ENCODE results near the gene GLRX5. TPM values are rescaled to one million over a fixed set of nuclear protein-coding genes. Genes with fewer than 3 reads are reported as not detected.
A peak's percentile ranks its signal among the peaks of the same experiment; 100 is the strongest.

GLRX5 gene
- total and polyA plus RNA-seq, 2 donors from 2014 or later: 46.7 to 124 TPM

DNA sequence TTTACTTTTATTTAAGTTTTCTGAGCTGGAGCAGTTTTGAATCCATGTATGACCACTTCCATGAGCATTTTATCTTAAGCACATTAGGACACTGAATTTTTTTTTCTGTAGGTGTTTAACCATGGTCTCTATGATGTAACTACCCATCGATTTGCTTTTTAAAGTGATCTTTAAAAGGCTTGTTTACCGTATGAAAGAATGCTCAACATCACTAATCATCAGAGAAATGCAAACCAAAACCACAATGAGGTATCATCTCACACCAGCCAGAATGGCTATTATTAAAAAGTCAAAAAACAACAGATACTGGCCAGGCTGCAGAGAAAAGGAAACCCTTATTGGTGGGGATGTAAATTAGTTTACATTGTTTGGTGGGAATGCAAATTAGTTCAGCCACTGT lies 23.0 kb downstream of the GLRX5 start:
- no peak for FAIRE-seq
- H3K4me3 ChIP-seq (ENCODE audit: low read length in 3 of 3): no peak overlapping the region
- no peaks in the 10 kb centered on the region for H3K27me3 ChIP-seq (ENCODE audit: control insufficient read depth, insufficient read depth, low read length)
- H3K9me3 ChIP-seq (ENCODE audit: control insufficient read depth in 2 of 3, insufficient read depth in 1 of 3, low read length in 3 of 3): no peaks in the 10 kb centered on the region
- no peak overlapping the region for H3K9ac ChIP-seq (ENCODE audit: low read length in 3 of 3)
- TF ChIP-seq CTCF (IDR thresholded peaks at IDR 0.05; ENCODE audit: borderline replicate concordance, extremely low read depth, insufficient read depth): no peak
- no peak overlapping the region for H3K27ac ChIP-seq (ENCODE audit: low read depth in 2 of 2, low read length in 2 of 2)
- no peak for DNase-seq
- no peaks in the 10 kb centered on the region for H3K36me3 ChIP-seq (ENCODE audit: control insufficient read depth in 2 of 3, insufficient read depth in 3 of 3, low read length in 3 of 3)
- intact Hi-C loops (cut with DNase I): no loop called here
- peaks cover 0 to 3% (median 0%) of the 10 kb centered on the region in 3 donors for H3K4me1 ChIP-seq (ENCODE audit: control insufficient read depth in 2 of 3, insufficient read depth in 2 of 3, low read depth in 1 of 3, low read length in 3 of 3)

- Histone ChIP-seq H3K9me3 (ENCODE audit: control insufficient read depth in 2 of 3, insufficient read depth in 1 of 3, low read length in 3 of 3) (no peaks in the 10 kb centered on the region), H3K9ac (ENCODE audit: low read length in 3 of 3) (no peak overlapping the region), H3K36me3 (ENCODE audit: control insufficient read depth in 2 of 3, insufficient read depth in 3 of 3, low read length in 3 of 3) (no peaks in the 10 kb centered on the region), H3K4me3 (ENCODE audit: low read length in 3 of 3) (no peak overlapping the region), H3K27ac (ENCODE audit: low read depth in 2 of 2, low read length in 2 of 2) (peak overlapping the region in 1 of 2 donors; percentile 10), H3K27me3 (ENCODE audit: control insufficient read depth, insufficient read depth, low read length) (no peaks in the 10 kb centered on the region), H3K4me1 (ENCODE audit: control insufficient read depth in 2 of 3, insufficient read depth in 2 of 3, low read depth in 1 of 3, low read length in 3 of 3) (peaks cover 0 to 3% (median 0%) of the 10 kb centered on the region in 3 donors)
- no peak for DNase-seq
- FAIRE-seq: no peak
- TF ChIP-seq CTCF (IDR thresholded peaks at IDR 0.05; ENCODE audit: borderline replicate concordance, extremely low read depth, insufficient read depth): no peak
- intact Hi-C loops (cut with DNase I): no loop called here
Measured at GRCh38 chr14:95559203-95559602, 24.4 kb downstream of the GLRX5 start.

DNA sequence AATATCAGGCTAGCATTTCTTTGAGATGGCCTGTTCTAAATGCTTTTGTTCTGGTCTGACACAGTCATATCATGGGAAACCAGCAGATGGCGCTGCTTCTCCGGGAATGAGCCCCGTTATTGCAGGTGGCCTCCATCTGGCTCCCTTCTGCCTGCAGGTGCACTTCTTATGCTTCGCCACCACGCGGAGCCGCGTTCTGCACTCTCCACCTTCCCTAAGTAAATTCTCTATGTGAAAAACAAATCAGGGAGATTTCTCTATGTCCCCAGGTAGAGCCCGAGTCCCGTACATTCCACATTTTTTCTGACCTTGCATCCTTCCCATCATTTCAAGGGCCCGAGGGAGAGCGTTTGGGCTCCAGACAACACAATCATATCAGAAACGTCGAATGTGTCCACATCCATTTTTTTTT lies 26.2 kb downstream of the GLRX5 start:
- peaks cover 0 to 3% (median 0%) of the 10 kb centered on the region in 3 donors for H3K4me1 ChIP-seq (ENCODE audit: control insufficient read depth in 2 of 3, insufficient read depth in 2 of 3, low read depth in 1 of 3, low read length in 3 of 3)
- FAIRE-seq: peak; percentile 92
- H3K36me3 ChIP-seq (ENCODE audit: control insufficient read depth in 2 of 3, insufficient read depth in 3 of 3, low read length in 3 of 3): no peaks in the 10 kb centered on the region
- H3K9me3 ChIP-seq (ENCODE audit: control insufficient read depth in 2 of 3, insufficient read depth in 1 of 3, low read length in 3 of 3): no peaks in the 10 kb centered on the region
- H3K9ac ChIP-seq (ENCODE audit: low read length in 3 of 3): no peak overlapping the region
- intact Hi-C loops (cut with DNase I): loop anchor here (5.0 kb wide), 1 partner anchor 431 kb away; no protein-coding TSS in a partner anchor
- H3K4me3 ChIP-seq (ENCODE audit: low read length in 3 of 3): no peak overlapping the region
- peak; percentile 88 to 94 (median 93) for DNase-seq
- no peak overlapping the region for H3K27ac ChIP-seq (ENCODE audit: low read depth in 2 of 2, low read length in 2 of 2)
- peak; percentile 97 for TF ChIP-seq CTCF (IDR thresholded peaks at IDR 0.05; ENCODE audit: borderline replicate concordance, extremely low read depth, insufficient read depth)
- H3K27me3 ChIP-seq (ENCODE audit: control insufficient read depth, insufficient read depth, low read length): no peaks in the 10 kb centered on the region

Measured in kidney (tissue), 14 donors.